ENCODE measurements around the gene DEAF1. TPM values are rescaled to one million over a fixed set of nuclear protein-coding genes. Genes with fewer than 3 reads are reported as not detected.

Gene DEAF1
- total RNA-seq, 3 donors from 2014 or later, result 53.1 to 59.6 (median 54.5) TPM

Other genes with a start within 250 kb of the DEAF1 start
- 10 to 100 TPM; 25.7 to 30.9 (median 29.1) TPM for gene PTDSS2, start 244.9 kb downstream of the DEAF1 start, total RNA-seq
- gene RNH1, start 188.0 kb downstream of the DEAF1 start, total RNA-seq, result 100 to 1,000 TPM; 159 to 172 (median 160) TPM
- 100 to 1,000 TPM in 1 of 3 donors, 10 to 100 TPM in 2; 92.2 to 108 (median 95.0) TPM for gene HRAS, start 159.6 kb downstream of the DEAF1 start, total RNA-seq
- gene LRRC56, start 157.7 kb downstream of the DEAF1 start, total RNA-seq, result 1 to 10 TPM; 1.4 to 2.7 (median 1.7) TPM
- gene LMNTD2, start 134.5 kb downstream of the DEAF1 start, total RNA-seq, result 1 to 10 TPM in 2 of 3 donors, under 1 TPM in 1; 0.71 to 1.3 (median 1.1) TPM
- gene RASSF7, start 134.3 kb downstream of the DEAF1 start, total RNA-seq, result 10 to 100 TPM; 15.1 to 17.4 (median 16.1) TPM
- gene PHRF1, start 118.8 kb downstream of the DEAF1 start, total RNA-seq, result 10 to 100 TPM; 57.7 to 59.2 (median 57.7) TPM
- 10 to 100 TPM; 16.3 to 26.7 (median 17.7) TPM for gene IRF7, start 79.3 kb downstream of the DEAF1 start, total RNA-seq
- gene CDHR5, start 70.3 kb downstream of the DEAF1 start, total RNA-seq, result not detected
- gene SCT, start 68.0 kb downstream of the DEAF1 start, total RNA-seq, result not detected
- under 1 TPM in 2 of 3 donors, not detected in 1; 0.13 to 0.28 TPM for gene DRD4, start 58.0 kb downstream of the DEAF1 start, total RNA-seq
- 1 to 10 TPM; 6.8 to 7.5 (median 7.0) TPM for gene TMEM80, start 594 bp upstream of the DEAF1 start, total RNA-seq
- gene EPS8L2, start 11.0 kb upstream of the DEAF1 start, total RNA-seq, result 10 to 100 TPM in 1 of 3 donors, 1 to 10 TPM in 2; 5.2 to 13.0 (median 7.0) TPM
- 100 to 1,000 TPM; 281 to 316 (median 313) TPM for gene TALDO1, start 52.2 kb upstream of the DEAF1 start, total RNA-seq
- gene GATD1, start 82.3 kb upstream of the DEAF1 start, total RNA-seq, result 10 to 100 TPM; 48.3 to 49.8 (median 49.7) TPM
- 1 to 10 TPM; 1.6 to 1.8 (median 1.7) TPM for gene CEND1, start 94.9 kb upstream of the DEAF1 start, total RNA-seq
- gene SLC25A22, start 103.1 kb upstream of the DEAF1 start, total RNA-seq, result 100 to 1,000 TPM; 156 to 166 (median 161) TPM
- gene PIDD1, start 110.0 kb upstream of the DEAF1 start, total RNA-seq, result 10 to 100 TPM; 12.6 to 18.4 (median 17.5) TPM
- gene RPLP2, start 114.7 kb upstream of the DEAF1 start, total RNA-seq, result 1,000 to 10,000 TPM; 3,528 to 3,995 (median 3,711) TPM
- 10 to 100 TPM; 55.5 to 62.4 (median 60.2) TPM for gene PNPLA2, start 123.7 kb upstream of the DEAF1 start, total RNA-seq
- under 1 TPM; 0.18 to 0.30 (median 0.28) TPM for gene CRACR2B, start 132.7 kb upstream of the DEAF1 start, total RNA-seq
- 10 to 100 TPM; 33.5 to 39.2 (median 35.6) TPM for gene CD151, start 137.7 kb upstream of the DEAF1 start, total RNA-seq
- 100 to 1,000 TPM; 167 to 183 (median 174) TPM for gene POLR2L, start 147.3 kb upstream of the DEAF1 start, total RNA-seq
- gene TSPAN4, start 147.6 kb upstream of the DEAF1 start, total RNA-seq, result 1 to 10 TPM; 4.6 to 6.0 (median 5.7) TPM
- 100 to 1,000 TPM; 102 to 115 (median 104) TPM for gene CHID1, start 215.6 kb upstream of the DEAF1 start, total RNA-seq
- 10 to 100 TPM; 30.4 to 41.7 (median 38.0) TPM for gene AP2A2, start 230.6 kb upstream of the DEAF1 start, total RNA-seq

Data from activated T-cell treated with anti-CD3 and anti-CD28 coated beads, Interleukin-2, amount 50 U/mL, for 4 hours (primary cell).